GM19463 (cell line): Measurements from ENCODE around the gene PUM1.

Source experiments
- ATAC-seq: cut with Tn5 transposase; IDR thresholded peaks from one replicate; pipeline ENCODE4 v1.9.1; 2021; ENCODE audit warnings: mild to moderate bottlenecking, moderate library complexity; ENCODE audit not compliant: unreplicated experiment

Gene PUM1

DNA sequence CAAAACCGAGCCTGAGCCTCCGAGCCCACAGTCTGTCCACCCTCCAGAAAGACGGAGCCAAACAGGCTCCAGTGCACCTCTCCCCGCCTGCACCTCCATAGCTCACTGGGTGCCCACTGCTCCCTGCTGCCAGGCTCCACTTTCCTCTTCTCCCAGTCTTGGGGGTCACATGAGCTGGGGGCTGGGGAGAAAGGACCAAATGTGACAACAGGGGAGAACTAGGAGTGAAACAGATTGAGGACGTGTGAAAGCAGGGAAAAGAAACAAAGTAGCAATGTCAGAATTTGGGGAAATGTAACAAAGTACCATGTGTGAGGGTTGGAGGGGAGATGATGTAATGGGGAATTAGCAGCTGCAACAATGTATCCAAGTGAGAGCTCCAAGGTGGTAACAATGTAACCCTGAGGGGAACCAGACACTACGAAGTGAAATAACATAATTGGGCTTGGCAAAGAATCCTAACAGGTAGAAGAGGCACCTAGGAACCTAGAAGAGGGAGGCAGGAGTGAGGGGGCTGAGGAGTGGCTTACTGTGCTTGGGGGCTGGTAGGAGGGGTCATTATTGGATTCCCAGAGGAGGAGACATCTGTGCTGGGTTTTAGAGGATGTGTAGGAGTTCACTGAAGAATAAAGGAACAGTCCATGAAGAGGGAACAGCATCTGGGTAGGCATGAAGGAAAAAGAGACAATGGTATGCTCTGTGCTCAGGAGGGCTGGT lies 169.4 kb downstream of the PUM1 start:
- no peak for ATAC-seq

DNA sequence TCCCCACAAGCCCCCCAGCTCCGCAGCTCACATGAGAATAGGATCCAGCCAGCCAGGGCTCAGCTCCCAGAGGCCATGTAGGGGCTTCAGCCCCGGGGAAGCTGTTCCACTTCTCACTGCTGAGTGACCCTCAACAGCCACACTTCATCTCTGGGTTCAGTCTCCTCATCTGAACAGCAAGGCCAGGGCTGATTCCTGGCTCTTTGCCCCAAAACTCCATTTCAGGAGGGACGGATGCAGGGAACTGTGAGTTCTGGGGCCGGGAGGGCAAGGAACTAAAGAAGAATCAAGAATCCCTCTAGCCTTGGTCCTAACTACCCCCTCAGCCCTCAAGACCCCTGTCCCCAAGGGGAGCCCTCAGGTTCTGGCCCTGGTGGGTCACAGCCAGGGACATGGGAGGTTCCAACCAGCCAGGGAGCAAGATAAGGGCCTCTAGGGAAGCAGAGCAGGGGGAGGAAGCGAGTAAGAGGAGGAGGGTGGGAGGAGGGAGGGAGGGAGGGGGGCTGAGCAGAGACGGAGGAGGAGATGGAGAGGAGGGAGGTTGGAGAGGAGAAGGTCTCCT lies 170.1 kb downstream of the PUM1 start:
- ATAC-seq: no peak

DNA sequence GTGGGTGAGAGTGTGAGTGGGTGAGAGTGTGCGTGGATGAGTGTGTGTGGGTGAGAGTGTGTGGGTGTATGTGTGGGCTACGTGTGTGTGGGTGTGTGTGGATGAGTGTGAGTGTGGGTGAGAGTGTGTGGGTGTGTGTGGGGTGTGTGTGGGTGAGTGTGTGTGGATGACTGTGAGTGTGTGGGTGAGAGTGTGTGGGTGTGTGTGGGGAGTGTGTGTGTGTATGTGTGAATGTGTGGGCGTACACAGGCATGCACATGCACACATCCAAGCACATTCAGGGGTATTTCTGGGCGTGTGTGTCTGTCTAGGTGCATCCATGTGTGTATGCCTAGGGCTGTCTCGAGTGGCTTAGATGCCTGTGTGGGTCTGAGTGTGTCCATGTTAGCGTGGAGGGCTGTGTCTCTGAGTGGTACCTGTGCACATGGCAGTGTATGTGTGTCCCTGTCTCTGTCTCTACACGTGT lies 171.0 kb downstream of the PUM1 start:
- no peak for ATAC-seq

DNA sequence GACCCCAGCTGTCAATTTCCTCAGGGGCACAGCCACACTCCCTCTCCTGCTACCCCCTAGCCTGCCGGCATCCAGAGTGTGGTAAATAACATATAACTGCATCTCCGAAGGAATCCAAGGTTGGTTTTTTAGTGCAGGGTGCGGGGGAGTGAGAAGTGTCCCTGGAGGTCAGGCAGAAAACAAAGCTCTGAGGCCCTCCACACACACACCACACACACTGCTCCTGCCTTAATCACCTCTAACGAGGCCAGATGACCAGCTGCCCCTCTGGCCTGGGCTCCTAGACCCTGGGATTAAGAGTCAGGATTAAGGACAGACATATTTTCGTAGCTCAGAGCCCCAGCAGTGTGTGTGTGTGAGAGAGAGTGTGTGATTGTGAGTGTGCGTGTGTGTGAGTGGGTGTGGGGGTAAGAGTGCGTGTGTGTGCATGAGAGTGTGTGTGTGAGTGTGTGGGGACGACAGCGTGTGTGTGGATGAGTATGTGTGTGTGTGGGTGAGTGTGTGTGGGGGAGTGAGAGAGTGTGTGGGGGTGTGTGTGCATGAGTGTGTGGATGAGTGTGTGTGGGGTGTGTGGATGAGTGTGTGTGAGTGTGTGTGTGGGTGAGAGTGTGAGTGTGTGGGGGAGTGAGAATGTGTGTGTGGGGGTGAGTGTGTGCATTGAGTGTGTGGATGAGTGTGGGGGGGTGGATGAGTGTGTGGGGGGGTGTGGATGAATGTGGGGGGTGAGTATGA lies 171.6 kb downstream of the PUM1 start:
- ATAC-seq: no peak

DNA sequence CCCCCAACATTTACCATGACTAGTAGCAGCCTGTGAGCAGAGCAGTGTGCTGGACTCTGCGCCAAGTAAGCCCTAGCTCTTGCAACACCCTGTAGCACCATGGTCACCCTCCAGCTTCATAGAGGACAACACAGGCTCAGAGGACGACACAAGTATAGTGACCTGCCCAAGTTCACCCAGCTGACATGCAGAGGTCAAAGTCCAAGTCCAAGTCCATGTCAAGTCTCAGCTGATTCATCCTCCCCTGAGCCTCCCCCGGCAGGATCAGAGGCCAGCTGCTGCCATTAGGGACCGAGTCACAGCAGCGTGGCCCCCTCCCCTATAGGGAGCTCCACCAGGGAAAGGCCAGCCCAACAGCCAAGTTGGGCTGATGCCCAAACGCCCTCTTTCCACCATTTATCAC lies 172.8 kb downstream of the PUM1 start:
- ATAC-seq: no peak

DNA sequence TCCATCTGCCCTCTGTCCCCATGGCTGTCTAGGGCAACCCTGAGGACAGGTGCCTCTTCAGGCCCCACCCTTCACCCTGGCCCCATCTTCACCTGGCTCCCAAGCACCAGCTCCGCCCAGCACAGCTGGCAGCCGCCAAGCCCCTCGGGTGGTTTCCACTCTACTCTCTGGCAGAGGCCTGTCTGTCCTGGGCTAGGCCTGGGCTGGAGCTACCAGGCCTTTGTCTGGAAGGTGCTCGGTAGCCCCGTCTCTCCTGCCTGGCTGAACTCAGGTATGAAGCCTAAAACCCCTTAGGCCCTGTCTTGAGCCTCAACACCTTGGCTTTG lies 174.3 kb downstream of the PUM1 start:
- ATAC-seq: no peak

DNA sequence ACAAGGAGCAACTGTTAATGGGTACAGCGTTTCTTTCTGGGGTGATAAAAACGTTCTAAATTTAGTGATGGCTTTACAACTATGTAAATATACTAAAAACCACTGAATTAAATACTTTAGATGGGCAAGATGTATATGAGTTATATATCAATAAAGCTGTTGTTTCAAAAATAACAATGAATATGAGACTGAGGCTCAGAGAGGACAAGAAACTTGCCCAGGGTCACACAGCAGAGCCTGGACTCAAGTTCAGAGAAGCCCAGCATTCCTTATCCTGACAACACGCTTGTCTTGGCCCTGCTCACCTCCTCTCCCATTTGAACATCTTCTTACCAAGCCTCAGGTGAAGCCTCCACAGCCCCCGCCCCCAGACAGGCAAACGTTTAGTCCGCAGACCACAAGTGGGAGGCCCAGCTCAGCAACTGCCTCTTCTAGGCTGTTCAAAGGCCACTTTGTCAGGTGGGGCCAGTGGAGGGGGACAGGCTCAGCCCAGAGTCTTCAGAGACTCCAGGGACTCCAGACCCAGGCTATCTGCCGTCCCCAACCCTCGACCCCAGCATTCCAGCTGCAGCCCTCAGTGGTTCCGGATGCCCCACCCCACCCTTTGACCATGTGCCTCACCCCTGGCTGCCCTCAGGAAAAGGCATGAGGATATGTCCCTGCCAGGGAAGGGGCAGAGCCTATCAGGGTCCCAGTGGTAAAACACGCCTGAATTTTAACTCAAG lies 174.9 kb downstream of the PUM1 start:
- ATAC-seq: no peak

DNA sequence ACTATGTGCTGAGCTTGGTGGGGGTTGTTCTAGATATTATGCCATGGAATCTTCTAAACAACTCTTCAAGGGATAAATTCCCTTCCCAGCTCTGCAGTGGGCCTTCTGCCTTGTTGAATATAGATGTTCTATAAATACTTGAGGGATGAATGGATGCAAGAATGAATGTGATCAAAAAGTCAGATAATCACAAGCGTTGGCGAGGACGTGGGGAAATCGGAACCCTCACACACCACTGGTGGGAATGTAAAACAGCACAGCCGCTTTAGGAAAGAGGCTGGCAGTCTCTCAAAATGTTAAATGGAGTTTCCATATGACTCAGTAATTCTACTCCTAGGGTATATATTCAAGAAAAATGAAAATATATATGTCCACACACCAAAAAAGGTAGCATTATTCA lies 176.0 kb downstream of the PUM1 start:
- ATAC-seq: no peak

DNA sequence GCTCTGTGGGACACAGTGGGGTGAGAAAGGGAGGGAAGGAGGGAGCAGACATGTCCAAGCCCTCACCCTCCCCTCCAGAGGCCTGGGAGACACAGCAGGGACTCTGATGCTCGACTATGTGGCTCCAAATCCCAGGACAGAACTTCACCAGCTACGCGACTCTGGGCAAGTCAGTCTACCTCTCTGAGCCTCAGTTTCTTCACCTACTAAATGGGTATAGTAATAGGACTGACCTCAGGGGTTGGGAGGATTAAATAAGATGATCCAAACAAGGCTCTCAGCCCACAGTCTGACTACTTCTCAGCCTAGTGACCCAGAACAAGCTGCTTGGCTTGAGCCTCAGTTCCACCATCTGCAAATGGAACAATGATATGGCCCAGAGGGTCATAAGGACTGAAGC lies 176.5 kb downstream of the PUM1 start:
- no peak for ATAC-seq

DNA sequence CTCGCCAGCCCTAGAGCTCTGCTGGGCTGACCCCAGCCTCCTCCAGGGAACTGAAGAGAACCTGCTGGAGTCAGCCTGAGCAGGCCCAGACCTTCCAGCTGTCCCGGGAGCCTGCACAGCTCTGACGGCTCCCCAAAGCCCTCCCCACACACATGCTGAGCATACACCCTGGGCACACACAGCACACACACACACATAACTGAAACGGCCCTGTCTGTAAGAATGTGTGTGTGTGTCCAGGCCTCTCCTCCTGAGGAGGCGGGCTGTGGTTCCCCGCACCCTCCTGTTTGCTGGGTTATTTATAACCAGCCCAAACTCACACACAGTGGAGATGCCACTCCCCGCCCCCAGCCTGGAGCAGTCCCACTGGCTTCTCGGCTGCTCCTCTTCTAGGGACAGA lies 177.1 kb downstream of the PUM1 start:
- ATAC-seq: no peak

DNA sequence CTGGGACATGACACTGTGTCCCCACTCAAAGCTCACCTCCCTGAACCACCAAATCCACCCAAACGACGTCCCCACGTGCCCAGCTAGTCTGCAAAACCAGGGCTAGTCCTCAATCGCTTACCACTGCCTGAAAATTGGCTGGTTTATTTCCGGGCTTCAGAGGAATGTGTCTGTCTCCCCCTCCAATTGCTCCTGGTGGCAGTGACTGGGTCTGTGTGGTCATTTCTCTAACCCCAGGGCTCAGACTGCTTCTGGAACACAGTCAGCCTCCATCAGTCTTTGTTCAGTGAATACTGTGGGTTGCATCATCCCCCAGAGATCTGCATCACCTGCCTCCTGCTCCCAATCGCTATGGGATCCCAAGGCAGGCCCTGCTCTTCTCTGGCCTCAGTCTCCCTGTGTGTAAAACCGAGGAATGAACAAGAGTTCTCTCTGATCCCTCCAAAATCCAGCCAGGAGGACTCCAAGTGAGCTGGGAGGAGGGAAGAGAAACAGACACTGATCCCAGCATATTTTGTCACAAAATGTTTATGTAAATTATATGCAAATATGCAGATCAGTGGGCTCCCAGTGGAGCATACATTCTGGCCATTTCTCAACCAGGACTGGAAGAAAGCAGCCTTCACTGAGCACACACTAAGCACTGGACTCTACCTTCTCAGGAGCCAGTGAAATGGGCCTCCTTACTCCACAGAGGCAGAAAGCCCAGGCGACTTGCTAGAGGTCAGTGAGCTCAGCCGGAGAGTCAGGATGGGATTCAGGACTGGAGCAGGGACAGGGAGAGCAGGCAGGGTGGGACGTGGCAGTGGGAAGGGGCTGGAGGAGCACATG lies 177.8 kb downstream of the PUM1 start:
- ATAC-seq: no peak

DNA sequence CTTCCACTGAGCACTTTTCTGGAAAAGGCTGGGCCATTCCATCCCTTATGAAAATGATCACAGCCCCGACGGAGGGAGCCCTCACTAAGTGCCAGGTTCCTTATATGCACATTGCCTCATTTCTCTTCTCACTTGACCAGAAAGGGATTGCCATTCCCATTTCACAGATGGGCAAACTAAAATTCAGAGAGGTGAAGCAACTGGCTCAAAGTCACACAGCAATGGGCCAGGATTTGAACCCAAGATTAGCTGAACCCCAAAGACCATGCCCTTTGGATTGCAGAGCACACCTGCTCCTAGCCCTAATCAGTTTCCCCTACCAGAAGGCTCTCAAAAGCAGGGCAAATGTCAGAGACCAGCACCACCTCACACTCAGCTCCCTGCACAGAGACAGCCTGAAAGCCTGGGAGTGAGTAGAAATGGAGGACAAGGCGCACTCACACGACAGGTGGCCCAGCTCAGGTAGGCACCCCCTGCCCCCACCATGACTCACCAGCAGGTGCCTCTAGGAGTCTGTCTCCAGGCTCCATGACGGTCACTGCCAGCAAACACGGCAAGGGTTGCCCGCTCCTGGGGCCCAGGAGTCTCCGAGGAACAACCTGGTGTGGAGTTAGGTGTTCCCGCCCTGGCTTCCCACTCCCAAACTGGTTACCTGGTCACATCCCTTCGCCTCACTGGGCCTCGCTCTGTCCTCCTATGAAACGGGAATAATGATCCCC lies 178.6 kb downstream of the PUM1 start:
- no peak for ATAC-seq

DNA sequence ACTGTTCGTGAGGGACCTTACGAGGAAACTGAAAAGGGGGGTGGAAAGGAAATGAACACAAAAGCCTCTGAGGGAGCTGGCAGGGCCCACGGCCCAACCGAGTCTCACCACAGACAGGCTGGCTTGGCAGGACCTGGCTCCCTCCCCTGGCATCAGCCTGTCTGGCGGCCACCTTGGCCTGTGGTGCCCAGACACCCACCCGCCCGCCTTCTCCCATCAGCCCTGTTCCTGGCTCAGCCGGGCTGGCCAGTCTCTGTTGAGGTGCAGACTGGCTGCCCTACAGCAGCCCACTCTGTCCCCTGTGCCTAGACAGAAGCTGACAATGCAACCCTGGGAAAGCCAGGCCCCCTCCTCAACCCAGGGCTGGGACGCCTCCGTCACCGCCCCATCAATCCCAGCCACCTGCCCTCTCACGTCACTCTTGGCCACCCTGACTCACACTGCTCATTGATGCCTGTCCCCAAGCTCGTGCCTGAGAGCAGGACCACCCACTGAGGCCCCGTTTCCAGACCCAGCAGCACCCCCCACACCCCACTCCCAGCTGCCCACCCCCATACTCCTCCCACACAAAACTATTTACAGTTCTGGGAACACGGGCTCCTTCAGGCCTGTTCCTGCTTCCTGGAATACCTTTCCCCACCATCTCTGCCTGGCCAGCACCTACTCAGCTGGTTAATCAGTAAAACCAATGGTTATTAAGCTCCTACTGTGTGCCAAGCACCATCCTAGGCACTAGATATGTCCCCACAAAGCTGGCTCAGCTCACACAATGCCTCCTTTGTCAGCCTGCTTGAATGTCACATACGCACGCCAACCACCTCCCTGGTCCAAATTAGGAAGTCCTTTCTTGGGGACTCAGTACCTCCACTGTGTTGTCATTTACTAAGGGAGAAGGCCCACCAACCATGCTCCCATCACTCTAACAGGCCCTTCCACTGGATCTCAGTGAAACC lies 179.7 kb downstream of the PUM1 start:
- ATAC-seq: no peak

DNA sequence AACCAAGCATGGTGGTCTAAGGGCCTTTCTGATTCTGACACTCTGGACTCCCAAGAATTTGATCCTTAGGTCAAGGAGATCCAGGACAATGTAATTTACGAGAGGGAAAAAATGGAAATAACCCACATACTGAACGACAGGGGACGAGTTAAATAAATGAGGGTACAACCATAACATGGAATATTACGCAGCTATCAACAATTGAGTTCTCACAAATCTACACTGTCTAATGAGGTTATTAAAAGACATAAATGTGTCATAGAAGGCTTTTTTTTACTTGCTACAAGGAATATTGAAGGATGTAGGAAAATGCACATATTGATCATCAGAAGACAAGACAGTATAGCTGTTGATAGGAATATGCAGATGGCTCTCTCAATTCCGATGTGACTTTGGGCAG lies 180.8 kb downstream of the PUM1 start:
- ATAC-seq: no peak

DNA sequence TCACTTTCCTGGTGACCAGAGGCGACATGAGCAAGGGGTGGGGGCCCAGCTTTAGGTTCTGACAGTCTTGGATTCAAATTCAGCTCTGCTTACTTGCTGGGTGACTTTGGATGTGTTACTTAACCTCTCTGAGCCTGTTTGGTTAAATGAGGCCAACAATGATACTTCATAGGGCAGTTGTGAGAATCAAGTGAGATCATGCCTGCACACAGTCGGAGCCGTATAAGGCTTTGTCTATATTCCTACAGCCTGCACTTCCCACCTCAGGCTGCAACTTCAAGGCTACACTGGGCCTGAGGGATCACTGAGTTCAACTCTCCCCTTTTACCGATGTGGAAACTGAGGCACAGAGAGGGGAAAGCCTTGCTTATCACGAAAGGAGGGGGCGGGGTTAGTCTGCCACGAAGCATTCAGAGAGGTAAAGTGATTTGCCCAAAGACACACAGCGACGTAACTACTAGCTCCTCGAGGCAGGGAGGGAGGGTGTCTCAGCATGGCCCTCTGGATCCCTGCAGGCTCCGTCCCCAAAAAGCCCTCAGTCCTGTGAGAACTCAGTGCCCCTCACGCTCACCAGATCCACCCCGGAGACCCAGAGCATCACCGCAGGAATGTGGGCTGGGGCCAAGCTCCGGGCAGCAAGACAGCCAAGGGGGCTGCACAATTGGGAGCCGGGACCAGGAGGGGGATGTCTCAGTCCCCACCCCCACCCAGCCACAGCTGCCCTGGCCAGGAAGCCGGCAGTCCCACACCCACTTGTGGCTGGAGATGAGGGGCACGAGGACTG lies 181.9 kb downstream of the PUM1 start:
- ATAC-seq: no peak

DNA sequence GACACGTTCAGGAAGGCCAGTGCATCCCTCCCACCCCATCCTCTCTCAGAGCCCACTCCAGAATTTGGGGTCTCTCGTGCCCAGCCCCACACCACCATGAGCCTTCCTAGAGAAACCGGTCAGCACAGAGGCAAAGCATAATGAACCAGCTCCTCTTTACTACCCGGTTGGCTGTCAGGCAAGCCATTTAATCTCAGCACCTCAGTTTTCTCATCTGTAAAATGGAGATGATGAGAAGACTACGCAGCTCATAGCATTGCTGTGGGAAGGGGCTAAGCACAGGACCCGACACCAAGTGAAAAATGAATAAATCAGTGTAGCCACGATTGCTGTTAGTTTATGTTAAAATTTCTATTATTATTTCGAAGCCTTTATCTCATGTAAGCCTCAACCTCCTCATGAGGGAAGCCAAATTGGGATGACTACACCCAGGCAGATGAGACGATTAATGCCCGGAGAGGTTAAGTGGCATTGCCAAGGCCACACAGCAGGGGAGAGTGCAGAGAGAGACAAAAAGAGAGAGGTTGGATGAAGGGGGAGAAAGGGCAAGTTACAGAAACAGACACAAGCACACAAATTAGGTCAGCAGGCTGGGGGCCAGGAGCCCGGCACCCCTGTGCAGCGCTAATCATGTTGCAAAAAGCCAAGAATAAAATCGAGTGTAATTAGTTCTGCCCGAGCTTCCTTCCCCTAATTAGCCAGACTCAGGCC lies 182.7 kb downstream of the PUM1 start:
- no peak for ATAC-seq
